A172 (cell line): Measurements from ENCODE around the gene TLL1. TPM values are rescaled to one million over a fixed set of nuclear protein-coding genes. Genes with fewer than 3 reads are reported as not detected.

Experiments
- DNase-seq: peaks from one replicate; pipeline ENCODE4 v3.0.0-alpha.2; 2015; ENCODE audit warnings: low spot score
- total RNA-seq: library from RNA; depleted of rRNA; stranded (reverse); fragments of >200 nt; shearing (Covaris generic); gene quantifications from 2 replicates; pipeline ENCODE4 v1.2.3, GENCODE V29; 2014

The TLL1 gene
- total RNA-seq, 1 experiment from 2014 or later = 0.02 TPM

GRCh38 chr4:165894159-165894558 is 21.1 kb downstream of the TLL1 start:
- DNase-seq = no peak

- peak; percentile 55 for DNase-seq
Measured at GRCh38 chr4:165905405-165906027, 32.5 kb downstream of the TLL1 start.

GRCh38 chr4:165906272-165906671 is 33.2 kb downstream of the TLL1 start:
- DNase-seq = no peak

GRCh38 chr4:165909947-165910346 is 36.9 kb downstream of the TLL1 start:
- DNase-seq = no peak

GRCh38 chr4:165915215-165915614 is 42.2 kb downstream of the TLL1 start:
- DNase-seq = no peak

- DNase-seq = no peak
Measured at GRCh38 chr4:165921546-165921945, 48.5 kb downstream of the TLL1 start.

GRCh38 chr4:165922747-165923146 is 49.7 kb downstream of the TLL1 start:
- DNase-seq = no peak

- DNase-seq = no peak
Measured at GRCh38 chr4:165926307-165926706, 53.3 kb downstream of the TLL1 start.

GRCh38 chr4:165927366-165927765 is 54.3 kb downstream of the TLL1 start:
- DNase-seq = no peak

- no peak for DNase-seq
Measured at GRCh38 chr4:165927815-165928214, 54.8 kb downstream of the TLL1 start.

- DNase-seq = no peak
Measured at GRCh38 chr4:165928601-165929000, 55.6 kb downstream of the TLL1 start.

- no peak for DNase-seq
Measured at GRCh38 chr4:165929662-165930061, 56.6 kb downstream of the TLL1 start.

- DNase-seq = no peak
Measured at GRCh38 chr4:165931741-165932140, 58.7 kb downstream of the TLL1 start.

GRCh38 chr4:165944900-165945299 is 71.9 kb downstream of the TLL1 start:
- no peak for DNase-seq

- no peak for DNase-seq
Measured at GRCh38 chr4:165945991-165946390, 73.0 kb downstream of the TLL1 start.

GRCh38 chr4:165947019-165947418 is 74.0 kb downstream of the TLL1 start:
- DNase-seq = no peak

- DNase-seq = no peak
Measured at GRCh38 chr4:165953181-165953580, 80.1 kb downstream of the TLL1 start.

GRCh38 chr4:165963621-165964020 is 90.6 kb downstream of the TLL1 start:
- DNase-seq = no peak

GRCh38 chr4:165964591-165964990 is 91.6 kb downstream of the TLL1 start:
- DNase-seq = no peak

- peak; percentile 16 for DNase-seq
Measured at GRCh38 chr4:165965503-165965902, 92.5 kb downstream of the TLL1 start.

- no peak for DNase-seq
Measured at GRCh38 chr4:165966833-165967232, 93.8 kb downstream of the TLL1 start.

GRCh38 chr4:165967486-165967885 is 94.4 kb downstream of the TLL1 start:
- DNase-seq = peak; percentile 35

GRCh38 chr4:165970703-165971420 is 97.8 kb downstream of the TLL1 start:
- no peak for DNase-seq

GRCh38 chr4:165971446-165971845 is 98.4 kb downstream of the TLL1 start:
- DNase-seq = no peak
